ENCODE results near the gene FURIN.

FURIN gene

GRCh38 chr15:90885432-90886290, 17.3 kb downstream of the FURIN start:
- H3K4me3 Mint-ChIP-seq = peak overlapping the region; percentile 63 to 80 (median 79)
- peaks cover 5% of the 10 kb centered on the region for H3K36me3 Mint-ChIP-seq (ENCODE audit: low read depth)
- peak overlapping the region; percentile 53 to 85 (median 76) for H3K27ac Mint-ChIP-seq
- TF ChIP-seq CTCF (IDR thresholded peaks at IDR 0.05; ENCODE audit: unreplicated experiment in 3 of 3) = peak; percentile 95 to 98 (median 98)
- H3K4me1 Mint-ChIP-seq = peaks cover 11% of the 10 kb centered on the region
- no peaks in the 10 kb centered on the region for H3K9me3 Mint-ChIP-seq
- no peaks in the 10 kb centered on the region for H3K27me3 Mint-ChIP-seq (ENCODE audit: low read depth)

GRCh38 chr15:90886291-90886614, 17.9 kb downstream of the FURIN start:
- no peaks in the 10 kb centered on the region for H3K27me3 Mint-ChIP-seq (ENCODE audit: low read depth)

GRCh38 chr15:90887037-90887481, 18.7 kb downstream of the FURIN start:
- TF ChIP-seq CTCF (IDR thresholded peaks at IDR 0.05; ENCODE audit: unreplicated experiment in 3 of 3) = no peak
- H3K9me3 Mint-ChIP-seq = no peaks in the 10 kb centered on the region

More at GRCh38 chr15:90886291-90886614, 17.9 kb downstream of the FURIN start:
- H3K9me3 Mint-ChIP-seq = no peaks in the 10 kb centered on the region
- H3K4me3 Mint-ChIP-seq = peak overlapping the region in 2 of 3 experiments; percentile 63 to 79
- peak in 2 of 3 experiments; percentile 31 to 42 for TF ChIP-seq CTCF (IDR thresholded peaks at IDR 0.05; ENCODE audit: unreplicated experiment in 3 of 3)
- peak overlapping the region; percentile 53 to 85 (median 76) for H3K27ac Mint-ChIP-seq
- peaks cover 5% of the 10 kb centered on the region for H3K36me3 Mint-ChIP-seq (ENCODE audit: low read depth)
- peaks cover 11% of the 10 kb centered on the region for H3K4me1 Mint-ChIP-seq

GRCh38 chr15:90889313-90889730, 20.9 kb downstream of the FURIN start:
- peaks cover 11% of the 10 kb centered on the region for H3K4me1 Mint-ChIP-seq
- no peaks in the 10 kb centered on the region for H3K27me3 Mint-ChIP-seq (ENCODE audit: low read depth)
- no peak overlapping the region for H3K27ac Mint-ChIP-seq
- H3K9me3 Mint-ChIP-seq = no peaks in the 10 kb centered on the region
- H3K36me3 Mint-ChIP-seq (ENCODE audit: low read depth) = peaks cover 5% of the 10 kb centered on the region
- H3K4me3 Mint-ChIP-seq = no peak overlapping the region
- no peak for TF ChIP-seq CTCF (IDR thresholded peaks at IDR 0.05; ENCODE audit: unreplicated experiment in 3 of 3)

More at GRCh38 chr15:90887037-90887481, 18.7 kb downstream of the FURIN start:
- no peaks in the 10 kb centered on the region for H3K27me3 Mint-ChIP-seq (ENCODE audit: low read depth)
- peaks cover 11% of the 10 kb centered on the region for H3K4me1 Mint-ChIP-seq
- peaks cover 5% of the 10 kb centered on the region for H3K36me3 Mint-ChIP-seq (ENCODE audit: low read depth)
- no peak overlapping the region for H3K4me3 Mint-ChIP-seq
- H3K27ac Mint-ChIP-seq = no peak overlapping the region

GRCh38 chr15:90889736-90890456, 21.5 kb downstream of the FURIN start:
- H3K9me3 Mint-ChIP-seq = no peaks in the 10 kb centered on the region
- peaks cover 5% of the 10 kb centered on the region for H3K36me3 Mint-ChIP-seq (ENCODE audit: low read depth)
- peaks cover 11% of the 10 kb centered on the region for H3K4me1 Mint-ChIP-seq
- TF ChIP-seq CTCF (IDR thresholded peaks at IDR 0.05; ENCODE audit: unreplicated experiment in 3 of 3) = no peak
- no peak overlapping the region for H3K4me3 Mint-ChIP-seq
- no peak overlapping the region for H3K27ac Mint-ChIP-seq
- no peaks in the 10 kb centered on the region for H3K27me3 Mint-ChIP-seq (ENCODE audit: low read depth)

All from nephron (organoid).